H1 (cell line): ENCODE results near the gene CKAP4. TPM values are rescaled to one million over a fixed set of nuclear protein-coding genes. Genes with fewer than 3 reads are reported as not detected.

Experiments used
- RAD21 ChIP-seq, 2 experiments: IDR thresholded peaks in 1 of 2; conservative IDR thresholded peaks in 1 of 2; 2 replicates each; pipeline ENCODE4 v1.6.1; 2011; ENCODE audit warnings: low read depth in 2 of 2, low read length in 2 of 2, improper control_type of control experiment in 1 of 2, inconsistent platforms in 1 of 2, mild to moderate bottlenecking in 1 of 2, moderate library complexity in 1 of 2
- SP4 ChIP-seq: IDR thresholded peaks from 2 replicates; pipeline ENCODE4 v1.6.1; 2012; ENCODE audit warnings: low read length, inconsistent platforms
- polyA plus RNA-seq, 7 experiments: library from polyadenylated mRNA; depleted of rRNA in 3 of 7; stranded (reverse) in 5 of 7; unstranded in 2 of 7; fragments of >200 nt in 5 of 7; fragments of 200-250 nt in 2 of 7; gene quantifications; 1 replicate in 5 of 7; 2 replicates in 1 of 7; 4 replicates in 1 of 7; pipeline versions ENCODE4 v1.2.1 to v1.2.3, GENCODE V29; 2011 to 2013; ENCODE audit warnings: missing spikeins in 2 of 7, mixed read lengths in 2 of 7
- total RNA-seq: library from RNA; stranded (reverse); fragmentation: NEBNext Ultra II Directional; extraction: Animal tissue kit (Norgen Biotek cat#: 25700); gene quantifications from 2 replicates; pipeline ENCODE4 v1.2.1, GENCODE V29; 2021
- TF ChIP-seq, protein P1 (sequence below): fragments of 300-600 bp; sonication (generic); IDR thresholded peaks from 2 replicates; pipeline ENCODE4 v1.7.1; 2012; ENCODE audit warnings: low read length, moderate library complexity, mild to moderate bottlenecking, inconsistent platforms; ENCODE audit not compliant: insufficient replicate concordance

Gene CKAP4
- total and polyA plus RNA-seq, 2 of the 8 experiments (the other 6 are each of a cell fraction or from before 2014, with no cell fraction given) = 35.8 to 80.7 TPM

DNA sequence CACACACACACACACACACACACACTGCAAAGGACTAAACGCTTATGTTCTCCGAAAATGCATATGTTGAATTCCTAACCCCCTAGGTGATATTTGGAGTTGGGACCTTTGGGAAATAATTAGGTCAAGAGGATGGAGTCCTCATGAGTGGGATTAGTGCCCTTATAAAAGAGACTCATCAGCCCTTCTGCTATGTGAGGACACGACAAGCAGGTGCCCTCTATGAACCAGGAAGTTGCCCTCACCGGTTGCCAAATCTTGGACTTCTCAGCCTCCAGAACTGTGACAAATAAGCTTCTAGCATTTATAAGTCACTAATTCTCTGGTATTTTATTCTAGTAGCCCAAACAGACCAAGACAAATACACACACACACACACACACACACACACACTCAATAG, 34.0 kb upstream of the CKAP4 start (continued):
- TF ChIP-seq, protein P1, sequence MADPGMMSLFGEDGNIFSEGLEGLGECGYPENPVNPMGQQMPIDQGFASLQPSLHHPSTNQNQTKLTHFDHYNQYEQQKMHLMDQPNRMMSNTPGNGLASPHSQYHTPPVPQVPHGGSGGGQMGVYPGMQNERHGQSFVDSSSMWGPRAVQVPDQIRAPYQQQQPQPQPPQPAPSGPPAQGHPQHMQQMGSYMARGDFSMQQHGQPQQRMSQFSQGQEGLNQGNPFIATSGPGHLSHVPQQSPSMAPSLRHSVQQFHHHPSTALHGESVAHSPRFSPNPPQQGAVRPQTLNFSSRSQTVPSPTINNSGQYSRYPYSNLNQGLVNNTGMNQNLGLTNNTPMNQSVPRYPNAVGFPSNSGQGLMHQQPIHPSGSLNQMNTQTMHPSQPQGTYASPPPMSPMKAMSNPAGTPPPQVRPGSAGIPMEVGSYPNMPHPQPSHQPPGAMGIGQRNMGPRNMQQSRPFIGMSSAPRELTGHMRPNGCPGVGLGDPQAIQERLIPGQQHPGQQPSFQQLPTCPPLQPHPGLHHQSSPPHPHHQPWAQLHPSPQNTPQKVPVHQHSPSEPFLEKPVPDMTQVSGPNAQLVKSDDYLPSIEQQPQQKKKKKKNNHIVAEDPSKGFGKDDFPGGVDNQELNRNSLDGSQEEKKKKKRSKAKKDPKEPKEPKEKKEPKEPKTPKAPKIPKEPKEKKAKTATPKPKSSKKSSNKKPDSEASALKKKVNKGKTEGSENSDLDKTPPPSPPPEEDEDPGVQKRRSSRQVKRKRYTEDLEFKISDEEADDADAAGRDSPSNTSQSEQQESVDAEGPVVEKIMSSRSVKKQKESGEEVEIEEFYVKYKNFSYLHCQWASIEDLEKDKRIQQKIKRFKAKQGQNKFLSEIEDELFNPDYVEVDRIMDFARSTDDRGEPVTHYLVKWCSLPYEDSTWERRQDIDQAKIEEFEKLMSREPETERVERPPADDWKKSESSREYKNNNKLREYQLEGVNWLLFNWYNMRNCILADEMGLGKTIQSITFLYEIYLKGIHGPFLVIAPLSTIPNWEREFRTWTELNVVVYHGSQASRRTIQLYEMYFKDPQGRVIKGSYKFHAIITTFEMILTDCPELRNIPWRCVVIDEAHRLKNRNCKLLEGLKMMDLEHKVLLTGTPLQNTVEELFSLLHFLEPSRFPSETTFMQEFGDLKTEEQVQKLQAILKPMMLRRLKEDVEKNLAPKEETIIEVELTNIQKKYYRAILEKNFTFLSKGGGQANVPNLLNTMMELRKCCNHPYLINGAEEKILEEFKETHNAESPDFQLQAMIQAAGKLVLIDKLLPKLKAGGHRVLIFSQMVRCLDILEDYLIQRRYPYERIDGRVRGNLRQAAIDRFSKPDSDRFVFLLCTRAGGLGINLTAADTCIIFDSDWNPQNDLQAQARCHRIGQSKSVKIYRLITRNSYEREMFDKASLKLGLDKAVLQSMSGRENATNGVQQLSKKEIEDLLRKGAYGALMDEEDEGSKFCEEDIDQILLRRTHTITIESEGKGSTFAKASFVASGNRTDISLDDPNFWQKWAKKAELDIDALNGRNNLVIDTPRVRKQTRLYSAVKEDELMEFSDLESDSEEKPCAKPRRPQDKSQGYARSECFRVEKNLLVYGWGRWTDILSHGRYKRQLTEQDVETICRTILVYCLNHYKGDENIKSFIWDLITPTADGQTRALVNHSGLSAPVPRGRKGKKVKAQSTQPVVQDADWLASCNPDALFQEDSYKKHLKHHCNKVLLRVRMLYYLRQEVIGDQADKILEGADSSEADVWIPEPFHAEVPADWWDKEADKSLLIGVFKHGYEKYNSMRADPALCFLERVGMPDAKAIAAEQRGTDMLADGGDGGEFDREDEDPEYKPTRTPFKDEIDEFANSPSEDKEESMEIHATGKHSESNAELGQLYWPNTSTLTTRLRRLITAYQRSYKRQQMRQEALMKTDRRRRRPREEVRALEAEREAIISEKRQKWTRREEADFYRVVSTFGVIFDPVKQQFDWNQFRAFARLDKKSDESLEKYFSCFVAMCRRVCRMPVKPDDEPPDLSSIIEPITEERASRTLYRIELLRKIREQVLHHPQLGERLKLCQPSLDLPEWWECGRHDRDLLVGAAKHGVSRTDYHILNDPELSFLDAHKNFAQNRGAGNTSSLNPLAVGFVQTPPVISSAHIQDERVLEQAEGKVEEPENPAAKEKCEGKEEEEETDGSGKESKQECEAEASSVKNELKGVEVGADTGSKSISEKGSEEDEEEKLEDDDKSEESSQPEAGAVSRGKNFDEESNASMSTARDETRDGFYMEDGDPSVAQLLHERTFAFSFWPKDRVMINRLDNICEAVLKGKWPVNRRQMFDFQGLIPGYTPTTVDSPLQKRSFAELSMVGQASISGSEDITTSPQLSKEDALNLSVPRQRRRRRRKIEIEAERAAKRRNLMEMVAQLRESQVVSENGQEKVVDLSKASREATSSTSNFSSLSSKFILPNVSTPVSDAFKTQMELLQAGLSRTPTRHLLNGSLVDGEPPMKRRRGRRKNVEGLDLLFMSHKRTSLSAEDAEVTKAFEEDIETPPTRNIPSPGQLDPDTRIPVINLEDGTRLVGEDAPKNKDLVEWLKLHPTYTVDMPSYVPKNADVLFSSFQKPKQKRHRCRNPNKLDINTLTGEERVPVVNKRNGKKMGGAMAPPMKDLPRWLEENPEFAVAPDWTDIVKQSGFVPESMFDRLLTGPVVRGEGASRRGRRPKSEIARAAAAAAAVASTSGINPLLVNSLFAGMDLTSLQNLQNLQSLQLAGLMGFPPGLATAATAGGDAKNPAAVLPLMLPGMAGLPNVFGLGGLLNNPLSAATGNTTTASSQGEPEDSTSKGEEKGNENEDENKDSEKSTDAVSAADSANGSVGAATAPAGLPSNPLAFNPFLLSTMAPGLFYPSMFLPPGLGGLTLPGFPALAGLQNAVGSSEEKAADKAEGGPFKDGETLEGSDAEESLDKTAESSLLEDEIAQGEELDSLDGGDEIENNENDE = no peak
- TF ChIP-seq SP4 (no peak), RAD21 (IDR thresholded peaks at IDR 0.05 in 1 of 2, conservative IDR thresholded peaks at IDR 0.05 in 1 of 2; ENCODE audit: low read depth in 2 of 2, low read length in 2 of 2) (no peak)
